Activated T-cell treated with anti-CD3 and anti-CD28 coated beads, Interleukin-2, amount 50 U/mL, for 4 hours (primary cell): ENCODE measurements around the gene TRIM17. TPM values are rescaled to one million over a fixed set of nuclear protein-coding genes. Genes with fewer than 3 reads are reported as not detected.

Source experiments
- ATAC-seq, 2 donors: fragments of 200-7000 bp; cut with Tn5 transposase; one replicate each; pipeline ENCODE4 v1.10.0; 2021
- DNase-seq: peaks from one replicate; pipeline ENCODE4 v3.0.0-alpha.2; 2020
- H3K27me3 Mint-ChIP-seq: one replicate; pipeline ENCODE4 v1.8.0; 2021; ENCODE audit warnings: low read depth, mixed read lengths
- H3K36me3 Mint-ChIP-seq: one replicate; pipeline ENCODE4 v1.8.0; 2022; ENCODE audit warnings: mixed read lengths; ENCODE audit not compliant: insufficient read depth
- H3K4me1 Mint-ChIP-seq: one replicate; pipeline ENCODE4 v1.8.0; 2021; ENCODE audit warnings: low read depth, mixed read lengths
- H3K4me3 Mint-ChIP-seq: one replicate; pipeline ENCODE4 v1.8.0; 2021; ENCODE audit warnings: mild to moderate bottlenecking, moderate library complexity, mixed read lengths
- H3K9me3 Mint-ChIP-seq: one replicate; pipeline ENCODE4 v1.8.0; 2021; ENCODE audit warnings: mixed read lengths
- total RNA-seq, 3 donors: library from RNA; stranded (reverse); gene quantifications; one replicate each; pipeline ENCODE4 v1.2.1, GENCODE V29; 2021

The TRIM17 gene, protein sequence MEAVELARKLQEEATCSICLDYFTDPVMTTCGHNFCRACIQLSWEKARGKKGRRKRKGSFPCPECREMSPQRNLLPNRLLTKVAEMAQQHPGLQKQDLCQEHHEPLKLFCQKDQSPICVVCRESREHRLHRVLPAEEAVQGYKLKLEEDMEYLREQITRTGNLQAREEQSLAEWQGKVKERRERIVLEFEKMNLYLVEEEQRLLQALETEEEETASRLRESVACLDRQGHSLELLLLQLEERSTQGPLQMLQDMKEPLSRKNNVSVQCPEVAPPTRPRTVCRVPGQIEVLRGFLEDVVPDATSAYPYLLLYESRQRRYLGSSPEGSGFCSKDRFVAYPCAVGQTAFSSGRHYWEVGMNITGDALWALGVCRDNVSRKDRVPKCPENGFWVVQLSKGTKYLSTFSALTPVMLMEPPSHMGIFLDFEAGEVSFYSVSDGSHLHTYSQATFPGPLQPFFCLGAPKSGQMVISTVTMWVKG
- 1 to 10 TPM in 1 of 3 donors, under 1 TPM in 2; 0.57 to 1.1 (median 0.66) TPM for total RNA-seq

DNA sequence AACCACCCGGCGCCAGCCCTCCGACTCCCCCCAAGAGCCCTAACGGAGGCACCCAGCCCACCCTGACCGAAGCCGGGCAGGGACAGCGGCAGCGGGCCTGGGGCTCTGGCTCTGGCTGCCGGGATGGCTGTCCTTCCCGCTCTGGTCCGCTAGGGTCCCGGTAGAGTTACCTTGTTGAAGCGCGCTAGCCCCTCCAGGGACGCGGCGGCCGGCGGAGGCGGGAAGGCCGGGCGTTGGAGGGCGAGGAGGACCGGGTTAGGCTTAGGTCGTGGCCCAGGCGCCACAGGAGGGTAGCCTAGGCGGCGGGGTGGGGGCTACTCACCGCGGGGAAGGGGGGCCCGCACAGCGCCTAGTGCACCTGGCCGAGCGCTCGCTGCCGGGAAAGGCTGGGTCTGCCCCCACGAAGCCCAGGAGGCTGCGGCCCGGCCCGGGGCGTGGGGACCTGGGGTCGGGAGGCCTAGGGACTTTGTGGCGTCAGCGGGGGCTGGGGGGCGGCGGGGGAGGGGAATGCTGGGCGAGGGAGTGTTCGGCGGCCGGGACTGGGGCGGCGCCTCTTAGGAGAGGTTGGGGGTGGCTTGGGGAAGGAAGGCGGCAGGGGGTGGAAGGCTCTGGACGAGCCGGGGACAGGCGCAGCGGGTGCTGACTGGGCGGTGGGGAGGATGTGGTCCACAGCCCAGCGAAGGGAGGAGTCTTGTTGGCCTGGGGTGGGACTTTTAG lies at the start of gene TRIM17:
TSS of gene TRIM17 (minus strand) at position 645 of the 717 bp plus-strand sequence. CDS start 1,789 bp downstream, outside the sequence.
- Mint-ChIP-seq H3K9me3 (no peaks in the 10 kb centered on the region), H3K4me1 (peaks cover 17% of the 10 kb centered on the region), H3K36me3 (no peaks in the 10 kb centered on the region), H3K27me3 (peaks cover 9% of the 10 kb centered on the region), H3K4me3 (peak within 1 kb of the TSS; percentile 76)
- peak; percentile 27 for DNase-seq
- peak; percentile 80 to 82 for ATAC-seq

DNA sequence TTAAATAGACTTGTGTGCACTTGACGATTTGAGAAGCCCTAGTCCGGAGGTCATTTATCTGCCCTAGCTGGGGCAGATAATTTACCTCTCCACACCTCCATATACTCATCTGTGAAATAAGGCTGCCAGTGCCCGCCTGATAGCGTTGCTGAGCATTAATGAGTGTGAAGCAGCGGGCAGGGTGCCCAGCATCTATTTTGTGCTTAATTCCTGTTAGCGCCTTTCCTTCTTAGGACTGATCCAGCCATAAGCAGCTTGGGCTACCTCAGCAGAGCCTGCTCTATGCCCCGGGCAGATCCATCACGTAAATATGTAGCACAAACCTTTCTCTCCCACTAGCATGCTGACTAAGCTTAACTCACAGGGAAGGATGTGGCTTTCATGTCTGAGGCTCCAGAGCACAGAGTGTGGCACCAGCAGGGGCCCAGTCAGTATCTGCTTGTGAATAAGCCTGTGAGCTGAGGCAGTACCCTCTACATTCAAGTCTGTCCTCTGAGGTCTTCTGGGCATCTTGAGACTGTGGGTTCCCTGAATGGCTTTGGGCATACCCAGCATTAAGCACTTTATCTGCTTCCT lies 49.0 kb upstream of the TRIM17 start:
- no peak for DNase-seq
- peaks cover 37% of the 10 kb centered on the region for H3K4me1 Mint-ChIP-seq
- H3K27me3 Mint-ChIP-seq = peaks cover 15% of the 10 kb centered on the region
- peak overlapping the region; percentile 79 for H3K4me3 Mint-ChIP-seq
- ATAC-seq = no peak
- no peaks in the 10 kb centered on the region for H3K9me3 Mint-ChIP-seq
- no peaks in the 10 kb centered on the region for H3K36me3 Mint-ChIP-seq

DNA sequence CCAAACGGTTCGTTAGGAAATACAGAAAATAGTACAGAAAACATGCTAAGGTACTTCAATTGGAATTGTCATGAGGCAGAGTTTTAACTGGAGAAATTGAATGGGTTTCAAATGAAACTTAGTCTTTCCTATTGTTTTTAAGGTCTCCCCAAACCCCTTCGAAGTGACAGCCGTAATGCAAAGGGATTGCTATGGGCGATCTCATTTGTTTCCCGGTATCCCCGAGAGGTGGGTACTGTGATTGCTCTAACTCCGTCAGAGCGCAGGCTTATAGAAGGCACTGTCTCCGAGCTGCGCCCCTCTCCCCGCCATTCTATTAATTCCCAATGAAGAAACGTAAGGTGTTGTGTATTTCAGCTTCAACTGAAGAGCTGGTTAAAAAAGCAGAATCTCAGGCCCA lies 48.5 kb upstream of the TRIM17 start:
- H3K4me1 Mint-ChIP-seq = peaks cover 37% of the 10 kb centered on the region
- H3K4me3 Mint-ChIP-seq = peak overlapping the region; percentile 79
- H3K27me3 Mint-ChIP-seq = peaks cover 13% of the 10 kb centered on the region
- no peaks in the 10 kb centered on the region for H3K36me3 Mint-ChIP-seq
- H3K9me3 Mint-ChIP-seq = no peaks in the 10 kb centered on the region
- ATAC-seq (no peak), DNase-seq (no peak)

DNA sequence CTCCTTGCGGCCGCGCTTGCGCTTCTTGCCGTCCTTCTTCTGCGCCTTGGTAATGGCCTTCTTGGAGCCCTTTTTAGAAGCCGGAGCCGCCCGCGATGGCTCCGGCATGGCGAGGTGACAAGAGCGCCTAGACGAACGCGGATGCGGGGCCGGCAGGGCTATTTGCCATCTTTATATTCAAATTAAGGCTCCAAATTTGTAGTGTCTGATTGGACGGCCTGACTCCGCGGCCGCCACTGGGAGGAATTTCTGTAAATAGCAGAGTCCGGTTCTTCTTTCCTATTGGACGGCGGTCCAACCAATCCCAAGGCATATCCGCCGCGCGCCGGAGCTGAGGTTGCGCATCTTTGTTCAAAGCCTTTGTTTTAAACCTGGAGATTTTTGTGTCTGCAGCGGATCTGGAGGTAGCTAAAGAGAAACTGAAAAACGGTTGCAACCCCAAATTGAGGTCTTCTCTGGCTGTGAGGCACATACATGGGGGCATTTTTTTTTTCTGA lies 47.9 kb upstream of the TRIM17 start:
- Mint-ChIP-seq H3K36me3 (no peaks in the 10 kb centered on the region), H3K4me1 (peaks cover 37% of the 10 kb centered on the region)
- peak; percentile 93 to 94 for ATAC-seq

DNA sequence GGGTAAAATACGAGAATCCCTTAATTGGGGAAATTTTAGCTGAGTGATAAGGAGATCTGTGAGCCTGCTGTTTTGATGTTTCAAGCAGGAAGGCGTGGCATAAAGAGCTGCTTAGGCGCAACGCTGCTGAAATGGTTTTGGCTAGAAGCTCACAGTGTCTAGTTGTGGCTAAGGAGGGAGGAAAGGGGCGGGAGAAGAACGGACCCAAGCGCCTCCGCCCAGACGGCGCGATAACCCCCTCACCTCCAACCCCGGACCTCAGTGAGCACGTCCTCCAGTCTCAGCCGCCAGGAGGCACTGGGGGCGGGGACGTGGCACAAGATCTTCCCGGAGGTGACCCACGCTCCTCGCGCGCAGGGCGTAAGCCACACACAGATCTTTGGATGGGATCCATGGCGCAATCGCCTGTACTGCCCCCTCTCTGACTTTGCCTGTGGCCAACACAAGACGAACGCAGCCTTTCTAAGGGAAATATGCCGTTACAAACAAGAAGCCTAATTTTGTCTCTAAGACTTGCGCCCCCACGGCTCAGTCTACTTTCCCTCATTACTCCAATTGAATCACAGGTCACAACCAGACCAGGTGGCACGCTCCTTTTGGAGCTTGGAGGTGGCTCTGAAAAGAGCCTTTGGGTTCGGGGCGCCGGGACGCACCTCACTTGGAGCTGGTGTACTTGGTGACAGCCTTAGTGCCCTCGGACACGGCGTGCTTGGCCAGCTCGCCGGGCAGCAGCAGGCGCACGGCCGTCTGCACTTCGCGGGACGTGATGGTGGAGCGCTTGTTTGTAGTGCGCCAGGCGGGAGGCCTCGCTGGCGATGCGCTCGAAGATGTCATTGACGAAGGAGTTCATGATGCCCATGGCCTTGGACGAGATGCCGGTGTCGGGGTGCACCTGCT lies 47.1 kb upstream of the TRIM17 start:
- Mint-ChIP-seq H3K4me1 (peaks cover 40% of the 10 kb centered on the region), H3K9me3 (no peaks in the 10 kb centered on the region), H3K4me3 (peak overlapping the region; percentile 79), H3K27me3 (peaks cover 6% of the 10 kb centered on the region), H3K36me3 (no peaks in the 10 kb centered on the region)
- ATAC-seq = peak; percentile 51 to 54
- DNase-seq = no peak

More for the DNA sequence above, 47.9 kb upstream of the TRIM17 start:
- H3K4me3 Mint-ChIP-seq = peak overlapping the region; percentile 79
- H3K27me3 Mint-ChIP-seq = peaks cover 10% of the 10 kb centered on the region
- peak; percentile 78 for DNase-seq
- no peaks in the 10 kb centered on the region for H3K9me3 Mint-ChIP-seq

DNA sequence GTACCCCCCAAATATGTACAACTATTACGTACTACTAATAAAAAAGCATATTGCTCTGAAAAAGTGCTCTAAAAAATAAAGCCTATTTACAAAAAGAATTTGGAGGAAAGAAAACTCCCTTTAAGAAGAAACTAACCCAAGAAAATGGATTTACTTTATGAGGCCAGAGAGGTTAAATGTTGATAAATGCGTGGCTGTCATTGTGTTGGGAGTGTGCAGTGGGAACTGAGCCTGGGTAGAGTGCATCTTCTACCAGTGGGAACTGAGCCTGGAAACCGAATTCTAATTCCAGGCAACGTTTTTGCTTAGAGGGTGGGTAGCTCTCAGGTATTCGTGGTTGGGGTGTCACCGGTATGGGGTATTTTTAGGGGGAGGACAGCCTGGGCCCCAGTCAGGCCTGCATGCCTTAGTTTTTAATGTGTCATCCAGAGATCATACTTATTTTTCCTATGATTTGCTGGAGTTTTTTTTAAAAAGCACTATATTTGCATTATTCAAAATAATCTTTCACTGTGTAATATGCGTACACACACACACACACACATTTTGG lies 46.4 kb upstream of the TRIM17 start:
- Mint-ChIP-seq H3K4me1 (peaks cover 43% of the 10 kb centered on the region), H3K4me3 (peak overlapping the region; percentile 79), H3K27me3 (peaks cover 3% of the 10 kb centered on the region), H3K36me3 (no peaks in the 10 kb centered on the region), H3K9me3 (no peaks in the 10 kb centered on the region)
- DNase-seq = no peak
- peak; percentile 2 to 6 for ATAC-seq

DNA sequence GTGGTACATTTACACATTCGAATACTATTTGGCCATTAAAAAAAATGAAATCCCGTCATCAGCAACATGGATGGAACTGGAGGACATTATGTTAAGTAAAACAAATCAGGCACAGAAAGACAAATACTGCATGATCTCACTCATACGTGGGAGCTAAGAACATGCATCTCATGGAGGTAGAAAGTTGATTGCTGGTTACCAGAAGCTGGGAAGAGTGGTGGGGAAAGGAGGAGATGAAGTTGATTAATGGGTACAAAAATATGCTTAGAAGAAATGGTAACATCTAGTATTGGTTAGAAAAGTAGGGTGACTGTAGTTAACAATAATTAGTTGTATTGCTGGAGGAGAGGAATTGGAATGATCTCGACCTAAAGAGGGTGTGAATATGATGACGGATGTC lies 45.9 kb upstream of the TRIM17 start:
- Mint-ChIP-seq H3K4me1 (peaks cover 45% of the 10 kb centered on the region), H3K9me3 (no peaks in the 10 kb centered on the region), H3K27me3 (peaks cover under 1% of the 10 kb centered on the region), H3K36me3 (no peaks in the 10 kb centered on the region), H3K4me3 (peak overlapping the region; percentile 11)
- DNase-seq = no peak
- no peak for ATAC-seq

DNA sequence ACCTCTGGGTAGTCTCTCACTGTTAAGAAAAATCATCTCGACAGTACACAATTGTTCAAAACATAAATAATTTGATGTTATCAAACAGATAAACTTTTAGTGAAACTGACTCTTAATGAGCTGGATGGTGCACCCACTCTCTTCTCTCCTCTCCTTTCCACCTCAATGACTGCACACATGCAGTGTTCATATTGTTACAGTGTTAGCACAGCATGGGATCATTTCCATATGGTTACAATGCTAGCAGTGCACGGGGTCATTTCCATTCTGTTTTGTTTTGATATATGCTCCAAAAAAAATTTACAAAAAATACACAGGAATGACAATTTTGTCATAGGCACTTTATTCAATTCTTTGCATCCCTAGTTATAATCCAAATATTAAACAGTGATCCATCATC lies 44.2 kb upstream of the TRIM17 start:
- ATAC-seq (no peak), DNase-seq (no peak)
- Mint-ChIP-seq H3K4me1 (peaks cover 48% of the 10 kb centered on the region), H3K27me3 (no peaks in the 10 kb centered on the region), H3K9me3 (no peaks in the 10 kb centered on the region), H3K36me3 (no peaks in the 10 kb centered on the region), H3K4me3 (no peak overlapping the region)

DNA sequence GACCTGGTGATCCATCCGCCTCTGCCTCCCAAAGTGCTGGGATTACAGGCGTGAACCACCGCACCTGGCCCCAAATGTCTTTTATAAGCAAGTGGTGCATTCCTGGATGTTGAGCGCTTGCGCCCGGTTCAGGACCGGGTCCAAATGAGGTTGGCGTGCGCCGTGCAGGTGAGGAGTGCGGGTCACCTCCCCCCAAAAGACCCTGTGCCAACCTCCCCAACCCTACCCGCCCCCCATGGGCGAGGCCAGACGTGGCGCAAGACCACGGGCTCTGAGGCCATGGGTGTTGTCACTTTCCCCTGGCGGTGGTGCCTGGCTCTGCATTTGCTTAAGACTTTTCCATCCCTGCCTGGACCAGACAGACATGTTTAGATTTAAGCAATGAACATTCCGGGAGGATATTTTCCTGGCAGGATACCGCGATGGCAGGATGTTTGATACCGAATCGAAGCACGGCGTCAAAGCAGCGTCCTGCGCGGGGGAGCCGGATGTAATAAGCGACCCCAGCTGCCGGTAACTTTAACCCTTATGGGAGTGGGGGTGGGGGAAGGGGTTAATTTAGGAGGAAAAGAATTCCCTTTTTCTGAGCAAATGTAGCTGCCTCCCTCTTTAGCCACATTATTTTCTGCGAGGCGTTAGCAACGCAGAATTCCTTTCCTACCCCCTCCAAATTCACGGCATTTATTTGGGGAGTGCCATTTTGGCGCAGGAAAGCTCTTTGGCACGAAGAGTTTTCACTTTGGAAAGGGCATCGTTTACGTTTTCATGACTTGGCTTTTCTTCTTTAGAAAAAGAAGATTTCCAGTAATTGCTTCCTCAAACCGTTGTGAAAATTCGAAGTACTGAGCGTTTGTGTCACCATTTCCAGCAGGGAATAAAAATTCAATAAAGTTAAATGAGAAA lies 42.7 kb upstream of the TRIM17 start:
- Mint-ChIP-seq H3K4me1 (peaks cover 40% of the 10 kb centered on the region), H3K27me3 (no peaks in the 10 kb centered on the region), H3K36me3 (peaks cover 2% of the 10 kb centered on the region), H3K4me3 (peak overlapping the region; percentile 94), H3K9me3 (no peaks in the 10 kb centered on the region)
- ATAC-seq (no peak), DNase-seq (peak; percentile 36)

DNA sequence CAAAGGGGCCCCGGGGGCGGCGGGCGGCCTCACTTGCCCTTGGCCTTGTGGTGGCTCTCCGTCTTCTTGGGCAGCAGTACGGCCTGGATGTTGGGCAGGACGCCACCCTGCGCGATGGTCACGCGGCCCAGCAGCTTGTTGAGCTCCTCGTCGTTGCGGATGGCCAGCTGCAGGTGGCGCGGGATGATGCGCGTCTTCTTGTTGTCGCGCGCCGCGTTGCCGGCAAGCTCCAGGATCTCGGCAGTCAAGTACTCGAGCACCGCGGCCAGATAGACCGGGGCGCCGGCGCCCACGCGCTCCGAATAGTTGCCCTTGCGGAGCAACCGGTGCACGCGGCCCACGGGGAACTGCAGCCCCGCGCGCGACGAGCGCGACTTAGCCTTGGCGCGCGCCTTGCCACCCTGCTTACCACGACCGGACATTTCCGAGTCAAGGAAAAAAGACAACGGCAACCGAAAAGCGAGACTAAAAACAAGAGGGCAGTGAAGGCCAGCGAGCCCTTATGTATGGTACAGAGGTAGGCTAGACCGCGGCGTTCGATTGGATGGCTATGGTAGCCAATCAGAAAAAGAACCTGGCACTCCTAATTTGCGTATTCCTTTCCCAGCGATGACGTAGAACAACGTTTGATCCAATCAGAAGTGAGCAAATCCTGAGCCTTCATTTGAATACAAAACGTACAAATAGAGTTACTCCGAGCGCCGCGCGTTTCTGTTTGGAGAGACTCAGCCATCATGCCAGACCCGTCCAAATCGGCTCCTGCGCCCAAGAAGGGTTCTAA lies 40.9 kb upstream of the TRIM17 start:
- H3K27me3 Mint-ChIP-seq = no peaks in the 10 kb centered on the region
- H3K4me1 Mint-ChIP-seq = peaks cover 25% of the 10 kb centered on the region
- H3K4me3 Mint-ChIP-seq = peak overlapping the region; percentile 94
- DNase-seq (peak; percentile 74), ATAC-seq (peak; percentile 89 to 90)
- H3K9me3 Mint-ChIP-seq = no peaks in the 10 kb centered on the region
- peaks cover 4% of the 10 kb centered on the region for H3K36me3 Mint-ChIP-seq

DNA sequence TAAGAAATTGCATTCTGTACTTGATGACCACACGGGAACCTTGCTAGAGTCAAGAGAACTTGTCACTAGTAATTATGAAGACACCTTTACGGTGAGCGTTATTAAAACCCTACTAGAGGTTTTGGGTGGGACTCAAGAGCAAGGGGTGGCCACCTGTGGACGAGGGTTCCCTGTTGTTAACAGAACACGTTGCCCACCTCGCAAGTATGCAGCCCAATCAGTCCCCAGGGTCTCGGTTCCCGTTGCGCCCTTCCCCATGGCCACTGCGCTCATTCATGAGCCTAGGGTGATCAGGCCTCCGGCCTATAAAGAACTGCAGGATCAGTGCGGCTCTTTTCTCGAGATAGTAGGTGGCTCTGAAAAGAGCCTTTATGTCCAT lies 40.3 kb upstream of the TRIM17 start:
- H3K36me3 Mint-ChIP-seq = peaks cover 4% of the 10 kb centered on the region
- H3K9me3 Mint-ChIP-seq = no peaks in the 10 kb centered on the region
- no peaks in the 10 kb centered on the region for H3K27me3 Mint-ChIP-seq
- no peak for DNase-seq
- peak; percentile 3 to 5 for ATAC-seq
- H3K4me3 Mint-ChIP-seq = peak overlapping the region; percentile 94
- peaks cover 24% of the 10 kb centered on the region for H3K4me1 Mint-ChIP-seq
